ENCODE measurements around the gene NCF2. TPM values are rescaled to one million over a fixed set of nuclear protein-coding genes. Genes with fewer than 3 reads are reported as not detected.

The NCF2 gene
- total RNA-seq, 1 donor from 2014 or later = 5.8 TPM

DNA sequence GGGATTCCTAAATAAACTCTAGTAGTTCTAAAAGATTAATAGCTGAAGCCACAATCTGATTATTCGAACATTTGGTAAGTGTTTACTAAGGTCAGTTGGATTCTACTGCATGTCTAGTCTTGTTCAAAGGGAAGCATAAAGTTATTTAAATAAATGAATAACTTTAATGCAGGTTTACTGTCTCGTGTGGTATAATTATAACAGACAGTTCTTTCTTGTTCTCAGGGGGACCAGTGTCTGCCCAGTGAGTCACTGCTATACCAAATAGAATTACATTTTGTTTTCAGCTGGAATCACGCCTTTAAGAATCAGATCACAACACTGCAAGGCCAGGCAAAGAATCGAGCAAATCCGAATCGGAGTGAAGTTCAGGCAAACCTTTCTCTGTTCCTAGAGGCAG is 72.9 kb downstream of the NCF2 start:
- ATAC-seq (no peak), DNase-seq (no peak)
- intact Hi-C loops (cut with micrococcal nuclease) = no loop called here

DNA sequence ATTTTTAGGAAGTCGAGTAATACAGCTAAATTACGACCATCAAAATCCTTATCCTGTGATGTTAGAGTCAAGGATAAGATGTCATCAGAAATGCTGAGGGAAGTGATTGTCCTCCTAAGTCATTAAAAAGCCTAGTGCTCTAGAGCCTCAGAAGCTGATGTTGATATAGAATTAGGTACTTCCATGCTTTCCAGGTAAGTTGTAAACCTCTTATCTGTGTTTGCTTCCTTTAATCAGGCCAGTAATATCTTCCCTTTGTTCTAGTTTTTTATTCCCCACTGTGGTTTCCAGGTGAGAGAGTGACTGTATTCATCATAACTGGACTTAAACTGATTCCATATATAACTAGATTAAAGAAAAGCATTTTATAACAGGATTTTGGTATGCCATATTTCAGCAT is 73.5 kb downstream of the NCF2 start:
- no peak for ATAC-seq
- intact Hi-C loops (cut with micrococcal nuclease) = no loop called here
- no peak for DNase-seq

DNA sequence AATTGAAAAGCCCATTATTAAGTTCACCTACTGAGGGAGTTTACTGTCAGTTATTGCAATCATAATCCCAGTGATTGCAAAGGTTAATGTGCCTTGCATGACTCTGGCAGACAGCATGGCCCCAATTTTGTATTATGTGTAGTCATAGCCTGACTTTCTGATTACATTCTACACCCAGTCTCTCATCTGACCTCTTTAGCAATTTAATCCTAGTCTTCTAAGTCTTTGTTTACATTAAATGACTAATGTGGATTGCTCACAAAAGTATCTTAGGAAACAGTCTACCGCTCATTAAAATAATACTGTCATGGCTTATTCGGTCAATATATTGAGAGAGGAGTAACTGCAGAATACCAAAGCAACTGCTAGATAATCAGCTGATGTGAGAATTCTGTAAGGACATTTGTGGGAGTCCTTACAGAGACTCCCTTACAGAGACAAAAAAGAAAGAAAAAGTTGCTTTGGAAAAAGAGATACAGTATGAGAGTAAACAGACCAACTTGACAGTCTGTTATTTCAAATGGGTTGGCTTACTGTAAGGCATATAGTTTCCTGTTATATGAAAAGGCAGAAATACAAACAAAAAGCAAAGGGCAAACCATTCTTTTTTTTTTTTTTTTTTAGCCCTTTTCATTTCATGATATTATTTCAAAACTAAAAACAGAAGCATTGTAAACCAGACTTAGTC is 75.1 kb downstream of the NCF2 start:
- ATAC-seq (no peak), DNase-seq (no peak)
- intact Hi-C loops (cut with micrococcal nuclease) = no loop called here

DNA sequence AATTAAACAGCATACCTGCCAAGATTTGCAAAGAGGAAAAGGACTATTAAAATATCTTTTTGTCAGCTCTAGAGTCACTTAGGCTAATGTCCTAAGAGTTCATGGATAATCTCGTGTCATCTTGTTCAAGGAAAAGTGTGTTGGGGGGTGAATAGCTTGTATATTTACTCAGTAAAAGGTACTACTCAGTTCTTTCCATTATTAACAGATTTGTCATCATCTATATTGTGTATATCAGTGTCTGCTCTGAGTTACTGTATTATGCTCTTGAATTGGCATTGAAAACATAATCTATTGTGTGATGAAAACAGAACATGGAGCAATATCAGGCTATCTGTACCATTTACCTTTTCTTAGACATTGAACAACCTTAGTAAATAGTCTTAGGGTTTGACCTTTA is 76.0 kb downstream of the NCF2 start:
- intact Hi-C loops (cut with micrococcal nuclease) = no loop called here
- DNase-seq (no peak), ATAC-seq (no peak)

DNA sequence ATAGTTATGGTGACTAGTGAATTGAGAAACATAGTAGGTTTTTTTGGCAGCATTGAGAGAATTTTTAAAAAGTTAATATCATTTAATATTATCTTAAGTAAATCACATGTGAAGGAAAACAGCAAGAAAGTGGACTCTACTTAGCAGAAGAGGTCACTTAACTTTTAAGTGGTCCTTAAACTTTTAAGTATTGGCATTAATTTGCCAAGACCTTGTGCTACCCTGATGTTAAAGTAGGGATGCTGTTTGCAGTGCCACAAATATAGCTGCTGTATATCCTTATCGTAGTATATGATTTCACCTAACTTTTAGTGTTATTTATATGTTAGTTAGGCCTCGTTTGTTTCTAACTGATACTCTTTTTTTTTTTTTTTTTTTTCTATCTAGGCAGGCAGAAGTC is 77.8 kb downstream of the NCF2 start:
- DNase-seq (no peak), ATAC-seq (no peak)
- intact Hi-C loops (cut with micrococcal nuclease) = no loop called here

DNA sequence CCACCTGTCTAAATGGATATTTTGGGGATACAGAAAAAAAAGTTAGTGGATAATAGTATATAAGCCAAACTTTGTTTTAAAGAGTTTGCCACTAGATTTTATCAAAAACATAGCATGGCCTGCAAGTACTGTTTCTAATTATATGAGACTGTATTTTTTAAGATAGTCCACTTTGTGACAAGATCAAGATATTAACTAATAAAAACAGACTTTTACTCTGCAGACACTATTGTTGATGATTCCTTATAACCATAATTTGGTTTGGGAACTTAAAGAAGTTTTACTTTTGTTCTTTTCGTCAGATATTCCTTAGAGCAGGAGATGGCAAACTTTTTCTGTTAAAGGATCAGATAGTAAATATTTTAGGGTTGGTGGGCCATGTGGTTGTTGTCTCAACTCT is 81.6 kb downstream of the NCF2 start:
- no peak for DNase-seq
- intact Hi-C loops (cut with micrococcal nuclease) = no loop called here
- ATAC-seq = no peak

DNA sequence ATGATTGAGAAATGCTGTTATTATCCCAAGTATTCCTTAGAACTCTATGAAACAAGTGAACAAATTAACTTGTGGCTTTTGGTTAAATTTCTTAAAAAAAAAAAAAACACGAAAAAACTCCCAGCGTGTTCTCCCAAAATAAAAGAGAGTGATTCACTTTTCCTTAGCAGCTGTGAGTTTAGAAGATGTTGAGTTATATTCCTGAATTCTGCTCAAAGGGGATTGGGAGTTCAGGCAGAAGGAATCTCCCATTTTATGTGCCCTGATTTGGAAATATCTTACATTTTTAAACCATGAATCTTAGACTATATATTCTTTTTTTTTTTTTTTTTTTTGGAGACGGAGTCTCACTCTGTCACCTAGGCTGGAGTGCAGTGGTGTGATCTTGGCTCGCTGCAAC is 83.7 kb downstream of the NCF2 start:
- intact Hi-C loops (cut with micrococcal nuclease) = no loop called here
- DNase-seq (no peak), ATAC-seq (no peak)

Other genes starting within 250 kb of the NCF2 start
- 1.2 TPM for gene NMNAT2, start 172.1 kb downstream of the NCF2 start, total RNA-seq
- gene SMG7, start 118.0 kb downstream of the NCF2 start, total RNA-seq = 49.4 TPM
- gene ARPC5, start 45.3 kb upstream of the NCF2 start, total RNA-seq = 36.4 TPM
- gene APOBEC4, start 62.9 kb upstream of the NCF2 start, total RNA-seq = not detected
- 18.5 TPM for gene RGL1, start 214.7 kb upstream of the NCF2 start, total RNA-seq